HFF-Myc (cell line): ENCODE measurements around the gene CDC42EP4.
A peak's percentile ranks its signal among the peaks of the same experiment; 100 is the strongest.

ENCODE experiments used
- DNase-seq: peaks from one replicate; pipeline ENCODE4 v3.0.0-alpha.2; 2011; ENCODE audit warnings: low read depth; ENCODE audit errors: extremely low read depth
- H3K4me3 ChIP-seq: replicated peaks from 2 replicates; pipeline ENCODE4 v1.5.1; 2011; ENCODE audit warnings: low read depth, mild to moderate bottlenecking, control low read depth, low read length
- TF ChIP-seq, protein P1 (sequence below): IDR thresholded peaks from 2 replicates; pipeline ENCODE4 v1.5.1; 2012; ENCODE audit warnings: mild to moderate bottlenecking, low read depth, low read length, control low read depth; ENCODE audit errors: missing control alignments

The CDC42EP4 gene

DNA sequence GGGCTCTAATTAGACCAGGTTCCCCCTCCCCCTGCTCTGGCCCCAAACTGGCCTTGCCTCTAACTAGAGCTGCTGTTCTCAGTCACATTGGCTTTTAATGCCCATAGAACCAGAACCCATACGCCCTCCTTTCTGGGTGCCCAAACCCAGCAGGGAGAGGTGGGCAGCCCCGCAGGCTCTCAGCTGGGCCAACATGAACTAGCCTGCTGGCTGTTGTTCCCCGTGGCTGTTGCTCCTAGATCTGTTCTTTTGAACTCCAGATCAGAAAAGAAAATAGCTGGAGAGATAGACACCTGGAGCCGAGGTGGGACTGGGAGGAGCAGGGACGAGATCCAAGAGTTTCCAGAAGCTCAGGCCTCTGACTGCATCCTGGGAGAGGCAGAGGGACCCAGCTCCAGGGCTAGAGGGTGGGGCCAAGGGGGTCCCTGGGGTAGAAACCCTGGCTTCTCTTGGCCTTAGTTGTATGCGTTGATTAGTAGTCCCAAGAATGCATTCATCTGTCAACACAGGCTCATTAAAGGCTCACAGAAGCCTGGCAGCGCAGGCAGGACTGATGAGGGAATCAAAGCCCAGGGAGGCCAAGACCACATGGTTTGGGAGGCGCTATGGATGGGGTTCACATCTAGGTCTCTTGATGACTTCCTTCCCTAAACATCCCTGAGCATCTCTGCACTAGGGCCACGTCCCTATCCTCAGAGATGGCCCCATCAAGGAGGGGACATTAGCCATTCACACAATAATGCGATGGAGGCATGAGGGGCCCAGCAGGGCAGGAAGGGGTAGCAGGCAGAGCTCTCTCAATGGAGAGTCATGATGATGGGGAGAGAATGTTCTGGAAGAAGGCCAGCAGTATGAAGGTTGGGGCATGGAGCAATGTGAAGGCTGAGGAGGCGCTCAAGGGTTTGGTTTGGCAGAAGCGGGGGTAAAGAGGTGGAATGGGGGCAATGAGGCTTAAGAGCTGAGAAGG is 48.8 kb downstream of the CDC42EP4 start:
- TF ChIP-seq, protein P1, sequence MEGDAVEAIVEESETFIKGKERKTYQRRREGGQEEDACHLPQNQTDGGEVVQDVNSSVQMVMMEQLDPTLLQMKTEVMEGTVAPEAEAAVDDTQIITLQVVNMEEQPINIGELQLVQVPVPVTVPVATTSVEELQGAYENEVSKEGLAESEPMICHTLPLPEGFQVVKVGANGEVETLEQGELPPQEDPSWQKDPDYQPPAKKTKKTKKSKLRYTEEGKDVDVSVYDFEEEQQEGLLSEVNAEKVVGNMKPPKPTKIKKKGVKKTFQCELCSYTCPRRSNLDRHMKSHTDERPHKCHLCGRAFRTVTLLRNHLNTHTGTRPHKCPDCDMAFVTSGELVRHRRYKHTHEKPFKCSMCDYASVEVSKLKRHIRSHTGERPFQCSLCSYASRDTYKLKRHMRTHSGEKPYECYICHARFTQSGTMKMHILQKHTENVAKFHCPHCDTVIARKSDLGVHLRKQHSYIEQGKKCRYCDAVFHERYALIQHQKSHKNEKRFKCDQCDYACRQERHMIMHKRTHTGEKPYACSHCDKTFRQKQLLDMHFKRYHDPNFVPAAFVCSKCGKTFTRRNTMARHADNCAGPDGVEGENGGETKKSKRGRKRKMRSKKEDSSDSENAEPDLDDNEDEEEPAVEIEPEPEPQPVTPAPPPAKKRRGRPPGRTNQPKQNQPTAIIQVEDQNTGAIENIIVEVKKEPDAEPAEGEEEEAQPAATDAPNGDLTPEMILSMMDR = no peak
- H3K4me3 ChIP-seq = no peak overlapping the region
- DNase-seq = no peak

DNA sequence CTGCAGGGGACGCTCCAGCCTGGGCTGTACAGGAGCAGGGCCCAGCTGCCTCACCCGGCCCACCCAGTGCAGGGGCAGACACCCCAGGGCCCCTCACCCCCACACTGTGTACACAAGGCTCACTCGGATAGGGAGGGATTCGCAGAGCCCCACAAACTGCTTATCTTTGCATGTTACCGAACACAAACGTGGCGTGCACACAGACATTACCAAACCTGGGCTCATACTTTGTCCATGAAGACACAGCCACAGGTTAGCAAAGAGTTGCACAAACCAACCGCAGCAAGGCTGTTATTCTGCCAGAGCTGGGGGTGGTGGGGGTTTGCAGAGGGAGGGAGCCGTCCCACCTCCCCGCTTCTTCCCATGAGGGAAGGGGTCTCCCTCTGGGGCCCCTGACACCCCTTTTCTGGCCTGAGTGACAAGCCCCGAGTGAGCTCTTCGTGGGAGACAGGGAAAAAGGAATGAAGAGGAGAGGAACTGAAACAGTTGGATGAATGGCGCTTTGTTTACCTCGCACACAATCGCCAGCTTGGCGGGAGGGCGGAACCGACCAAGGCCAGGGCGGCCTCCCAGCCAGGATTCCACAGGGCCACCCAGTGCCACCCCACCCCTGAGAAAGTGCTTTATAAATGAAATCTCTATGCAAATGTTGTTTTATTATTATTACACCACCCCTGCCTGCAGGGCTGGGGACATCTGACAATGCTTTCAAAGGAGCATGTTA is 49.7 kb downstream of the CDC42EP4 start:
- no peak overlapping the region for H3K4me3 ChIP-seq
- DNase-seq = no peak
- TF ChIP-seq, protein P1 = no peak

DNA sequence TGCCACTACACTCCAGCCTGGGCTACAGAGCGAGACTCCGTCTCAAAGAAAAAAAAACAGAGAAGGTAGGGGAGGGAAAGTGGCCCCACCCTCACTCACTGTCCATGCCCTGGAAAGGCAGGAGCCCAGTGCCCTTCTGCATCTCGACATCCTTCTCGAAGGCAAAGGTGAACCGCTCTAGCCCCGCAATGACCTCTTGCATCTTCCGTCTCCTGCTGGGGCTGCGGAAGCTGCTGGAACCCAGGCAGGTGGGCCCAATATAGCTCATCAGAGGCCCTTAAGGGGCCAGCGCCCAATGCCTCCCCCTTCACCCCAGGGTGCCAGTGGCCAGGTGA is 50.2 kb downstream of the CDC42EP4 start, which contains the start of gene CPSF4L:
TSS of gene CPSF4L (minus strand) at position 264 of the 335 bp plus-strand sequence. CDS start at position 202, 62 bp downstream.
- TF ChIP-seq, protein P1 = no peak
- DNase-seq = no peak
- no peak within 1 kb of the TSS for H3K4me3 ChIP-seq

DNA sequence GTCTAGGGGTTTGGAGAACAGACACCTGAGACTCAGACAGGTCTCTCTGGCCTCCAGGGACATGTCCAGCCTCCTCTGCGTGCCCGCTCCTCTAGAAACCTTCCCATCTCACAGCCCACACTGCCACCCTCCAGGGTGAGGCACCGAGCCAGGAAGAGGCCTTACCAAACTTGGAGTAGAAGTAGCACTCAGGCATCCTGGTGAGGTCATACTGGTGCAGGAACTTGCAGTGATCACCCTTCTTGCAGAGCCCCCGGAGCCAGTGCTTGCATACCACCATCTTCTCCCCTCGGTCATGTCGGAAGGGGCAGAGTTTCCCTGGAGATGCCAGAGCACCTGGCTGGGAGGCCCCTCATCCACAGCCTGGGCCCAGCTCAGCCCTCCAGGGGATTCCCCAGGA is 54.3 kb downstream of the CDC42EP4 start:
- TF ChIP-seq, protein P1 = no peak
- no peak overlapping the region for H3K4me3 ChIP-seq
- no peak for DNase-seq

DNA sequence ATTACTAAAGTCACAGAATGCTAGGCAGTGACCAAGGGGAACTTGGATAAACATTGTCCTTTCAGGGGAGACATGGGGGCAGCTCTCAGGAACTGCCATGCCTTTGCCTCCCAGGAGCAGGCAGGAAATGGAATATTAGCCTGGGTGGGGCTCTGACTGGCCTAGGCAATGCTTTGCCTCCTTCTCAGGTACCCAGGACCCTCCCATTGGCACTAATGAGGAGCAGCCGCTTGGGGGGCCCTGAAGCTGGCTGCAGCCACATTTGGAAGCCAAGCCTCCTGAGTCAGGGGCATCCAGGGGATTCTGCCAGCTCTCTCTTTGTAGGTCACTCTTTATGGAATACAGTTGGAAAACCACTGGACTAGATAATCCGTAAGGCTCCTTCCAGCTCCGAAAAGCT is 55.6 kb downstream of the CDC42EP4 start:
- no peak overlapping the region for H3K4me3 ChIP-seq
- TF ChIP-seq, protein P1 = no peak
- no peak for DNase-seq

DNA sequence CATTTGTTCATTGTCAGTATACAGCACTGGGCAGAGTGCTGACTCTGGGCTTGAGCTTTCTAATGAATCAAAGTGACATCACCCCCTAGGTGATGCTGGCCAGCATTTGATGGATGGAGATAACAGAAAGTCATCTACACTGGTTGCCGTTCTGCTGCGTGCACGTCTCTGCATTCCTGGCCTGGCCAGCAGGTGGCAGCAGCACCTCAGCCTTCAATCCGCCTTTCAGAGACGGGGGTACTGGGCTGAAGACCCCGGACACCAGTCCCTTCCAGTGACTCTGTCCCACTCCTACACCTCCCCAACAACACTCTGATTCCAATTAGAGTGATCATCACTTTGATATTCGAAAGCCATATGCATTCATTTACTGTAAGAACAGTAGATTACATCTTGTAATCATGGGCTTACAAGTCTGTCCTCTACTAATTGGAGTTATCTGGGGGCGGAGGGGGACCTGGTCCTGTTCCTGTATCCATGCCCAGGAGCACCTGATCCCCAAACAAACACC is 56.1 kb downstream of the CDC42EP4 start:
- TF ChIP-seq, protein P1 = peak; percentile 95
- no peak for DNase-seq
- H3K4me3 ChIP-seq = no peak overlapping the region
